Activated CD4-positive, alpha-beta T cell treated with anti-CD3 and anti-CD28 coated beads, Interleukin-2, amount 10 ng/mL, durations not matched to agents 24 days and 14 days (primary cell): ENCODE measurements around the gene DCAF16. TPM values are rescaled to one million over a fixed set of nuclear protein-coding genes. Genes with fewer than 3 reads are reported as not detected.
A peak's percentile ranks its signal among the peaks of the same experiment; 100 is the strongest.
"Not testable (repeated sequence)": the region's sequence is repeated elsewhere in the genome, so short reads cannot be mapped to it uniquely, and the experiment has no call there.

Source experiments
- DNase-seq: peaks from one replicate; pipeline ENCODE4 v3.0.0; 2022
- H3K27ac Mint-ChIP-seq: one replicate; pipeline ENCODE4 v1.8.0; 2022; ENCODE audit warnings: mild to moderate bottlenecking, mixed read lengths
- H3K27me3 Mint-ChIP-seq: one replicate; pipeline ENCODE4 v1.8.0; 2022; ENCODE audit warnings: mixed read lengths
- H3K36me3 Mint-ChIP-seq: one replicate; pipeline ENCODE4 v1.8.0; 2022; ENCODE audit warnings: low read depth, mild to moderate bottlenecking, mixed read lengths
- H3K4me1 Mint-ChIP-seq: one replicate; pipeline ENCODE4 v1.8.0; 2021; ENCODE audit warnings: mixed read lengths
- H3K4me3 Mint-ChIP-seq: one replicate; pipeline ENCODE4 v1.8.0; 2022; ENCODE audit warnings: mild to moderate bottlenecking, moderate library complexity, mixed read lengths
- H3K9me3 Mint-ChIP-seq: one replicate; pipeline ENCODE4 v1.8.0; 2021; ENCODE audit warnings: mixed read lengths
- intact Hi-C: fragments of 100-400 bp; cut with micrococcal nuclease; formaldehyde crosslinking; loops from one replicate; pipeline ENCODE4 v1.15.1; 2023
- total RNA-seq: library from RNA; stranded (reverse); gene quantifications from 2 replicates; pipeline ENCODE4 v1.2.3, GENCODE V29; 2022

The DCAF16 gene
- total RNA-seq = 47.1 and 51.4 TPM in 2 replicates

DNA sequence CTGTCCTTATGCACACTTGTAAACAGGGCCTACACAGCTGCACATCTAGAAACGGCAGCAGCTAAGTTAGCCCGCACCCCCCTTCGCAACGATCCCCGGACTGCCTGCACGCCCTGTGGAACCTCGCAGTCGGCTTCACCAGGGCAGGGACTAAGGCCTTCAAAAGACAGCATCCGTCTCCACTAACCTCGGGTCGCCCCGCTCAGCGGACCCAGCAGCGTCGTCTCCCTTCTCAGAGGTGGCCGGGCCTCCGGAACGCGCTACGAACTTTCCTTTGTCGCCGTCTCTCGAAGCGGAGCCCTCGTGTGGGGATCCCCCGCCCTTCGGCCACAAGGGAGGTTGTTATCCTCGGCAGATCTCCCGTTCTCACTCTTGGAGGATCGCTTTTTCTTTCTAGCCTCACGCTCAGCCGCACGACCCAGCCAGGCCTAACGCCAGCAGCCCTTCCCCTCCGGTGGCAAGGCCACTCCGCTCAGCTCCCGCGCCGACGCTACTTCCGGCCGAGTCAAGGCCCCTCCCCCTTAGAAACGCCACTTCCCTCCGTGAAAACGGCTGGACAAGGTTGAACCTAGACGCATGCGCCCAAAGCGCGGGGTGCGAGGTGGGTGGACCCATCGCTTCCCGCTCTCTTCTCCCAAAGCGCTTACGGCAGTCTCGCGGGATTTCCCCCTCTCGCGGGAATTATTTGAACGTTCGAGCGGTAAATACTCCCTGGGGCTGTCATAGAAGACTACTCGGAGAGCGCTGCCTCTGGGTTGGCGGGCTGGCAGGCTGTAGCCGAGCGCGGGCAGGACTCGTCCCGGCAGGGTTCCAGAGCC, at the start of gene DCAF16, which contains the start of gene NCAPG:
DCAF16 (minus strand) TSS at position 498 of the 818 bp plus-strand sequence. CDS start 6,616 bp downstream, outside the sequence.
NCAPG (plus strand) TSS at position 720 of the 818 bp plus-strand sequence. CDS start 99 bp downstream, outside the sequence.
- Mint-ChIP-seq H3K36me3 (peaks cover 39% of the 10 kb centered on the region), H3K9me3 (no peaks in the 10 kb centered on the region), H3K27ac (peak within 1 kb of the TSS; percentile 99), H3K27me3 (peaks cover 2% of the 10 kb centered on the region), H3K4me1 (peaks cover 49% of the 10 kb centered on the region), H3K4me3 (peak within 1 kb of the TSS; percentile 97)
- intact Hi-C loops = loop anchor here (1.0 to 10.0 kb wide), 4 partner anchors 196 to 476 kb away; partner anchors contain the start of genes LAP3 and MED28
- DNase-seq = peak; percentile 100

DNA sequence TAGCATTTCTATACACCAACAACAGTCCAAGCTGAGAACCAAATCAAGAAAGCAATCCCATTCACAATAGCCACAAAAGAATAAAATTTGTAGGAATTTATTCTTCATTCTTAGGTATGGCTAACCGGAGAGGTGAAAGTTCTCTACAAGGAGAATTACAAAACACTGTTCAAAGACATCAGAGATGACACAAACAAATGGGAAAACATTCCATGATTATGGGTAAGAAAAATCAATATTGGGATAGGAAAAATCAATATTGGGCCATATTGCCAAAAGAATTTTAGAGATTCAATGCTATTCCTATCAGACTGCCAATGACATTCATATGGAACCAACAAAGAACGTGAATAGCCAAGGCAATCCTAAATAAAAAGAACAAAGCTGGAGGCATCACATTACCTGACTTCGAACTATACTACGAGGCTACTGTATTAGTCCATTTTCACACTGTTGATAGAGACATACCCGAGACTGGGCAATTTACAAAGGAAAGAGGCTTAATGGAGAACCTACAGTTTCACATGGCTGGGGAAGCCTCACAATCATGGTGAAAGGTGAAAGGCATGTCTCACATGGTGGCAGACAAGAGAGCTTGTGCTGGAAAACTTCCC, 49.3 kb upstream of the DCAF16 start:
- Mint-ChIP-seq H3K4me1 (no peaks in the 10 kb centered on the region), H3K9me3 (peaks cover 11% of the 10 kb centered on the region), H3K27me3 (no peaks in the 10 kb centered on the region), H3K27ac (no peak overlapping the region), H3K36me3 (no peaks in the 10 kb centered on the region), H3K4me3 (no peak overlapping the region)
- intact Hi-C loops = no loop called here
- no peak for DNase-seq

- Mint-ChIP-seq H3K27me3 (no peaks in the 10 kb centered on the region), H3K4me1 (no peaks in the 10 kb centered on the region), H3K9me3 (no peaks in the 10 kb centered on the region), H3K36me3 (no peaks in the 10 kb centered on the region), H3K27ac (no peak overlapping the region), H3K4me3 (no peak overlapping the region)
- intact Hi-C loops = no loop called here
- no peak for DNase-seq
Observed at GRCh38 chr4:17854036-17854435, 43.5 kb upstream of the DCAF16 start.

GRCh38 chr4:17851959-17852358, 41.4 kb upstream of the DCAF16 start:
- H3K36me3 Mint-ChIP-seq = peaks cover 9% of the 10 kb centered on the region
- H3K27ac Mint-ChIP-seq = no peak overlapping the region
- DNase-seq = no peak
- no peaks in the 10 kb centered on the region for H3K27me3 Mint-ChIP-seq
- intact Hi-C loops = no loop called here
- H3K4me1 Mint-ChIP-seq = no peaks in the 10 kb centered on the region
- H3K4me3 Mint-ChIP-seq = no peak overlapping the region
- no peaks in the 10 kb centered on the region for H3K9me3 Mint-ChIP-seq

DNA sequence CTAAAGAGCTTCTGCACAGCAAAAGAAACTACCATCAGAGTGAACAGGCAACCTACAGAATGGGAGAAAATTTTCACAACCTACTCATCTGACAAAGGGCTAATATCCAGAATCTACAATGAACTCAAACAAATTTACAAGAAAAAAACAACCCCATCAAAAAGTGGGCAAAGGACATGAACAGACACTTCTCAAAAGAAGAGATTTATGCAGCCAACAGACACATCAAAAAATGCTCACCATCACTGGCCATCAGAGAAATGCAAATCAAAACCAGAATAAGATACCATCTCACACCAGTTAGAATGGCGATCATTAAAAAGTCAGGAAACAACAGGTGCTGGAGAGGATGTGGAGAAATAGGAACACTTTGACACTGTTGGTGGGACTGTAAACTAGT, 39.7 kb upstream of the DCAF16 start:
- DNase-seq, H3K4me3 Mint-ChIP-seq, H3K27ac Mint-ChIP-seq, H3K4me1 Mint-ChIP-seq, H3K27me3 Mint-ChIP-seq, H3K9me3 Mint-ChIP-seq, intact Hi-C loops: not testable (repeated sequence)
- H3K36me3 Mint-ChIP-seq = peaks cover 20% of the 10 kb centered on the region

GRCh38 chr4:17846266-17846665, 35.7 kb upstream of the DCAF16 start:
- H3K27me3 Mint-ChIP-seq = no peaks in the 10 kb centered on the region
- DNase-seq = no peak
- peaks cover 51% of the 10 kb centered on the region for H3K36me3 Mint-ChIP-seq
- no peaks in the 10 kb centered on the region for H3K9me3 Mint-ChIP-seq
- H3K27ac Mint-ChIP-seq = no peak overlapping the region
- no peak overlapping the region for H3K4me3 Mint-ChIP-seq
- H3K4me1 Mint-ChIP-seq = no peaks in the 10 kb centered on the region
- intact Hi-C loops = no loop called here

- Mint-ChIP-seq H3K9me3 (peaks cover 4% of the 10 kb centered on the region), H3K4me3 (peak overlapping the region; percentile 55), H3K27me3 (no peaks in the 10 kb centered on the region), H3K36me3 (peaks cover 45% of the 10 kb centered on the region), H3K27ac (peak overlapping the region; percentile 75), H3K4me1 (peaks cover 33% of the 10 kb centered on the region)
- intact Hi-C loops = loop anchor here (2.0 kb wide), 1 partner anchor 15 kb away; no protein-coding TSS in a partner anchor
- DNase-seq = no peak
Observed at GRCh38 chr4:17823871-17824669, 13.5 kb upstream of the DCAF16 start.

- Mint-ChIP-seq H3K27me3 (no peaks in the 10 kb centered on the region), H3K4me3 (peak overlapping the region; percentile 73), H3K36me3 (peaks cover 43% of the 10 kb centered on the region), H3K27ac (peak overlapping the region; percentile 62), H3K9me3 (no peaks in the 10 kb centered on the region), H3K4me1 (peaks cover 46% of the 10 kb centered on the region)
- intact Hi-C loops = loop anchor here (1.0 to 10.0 kb wide), 4 partner anchors 14 to 776 kb away; no protein-coding TSS in a partner anchor
- DNase-seq = peak; percentile 70
Observed at GRCh38 chr4:17817027-17817426, 6.5 kb upstream of the DCAF16 start.

DNA sequence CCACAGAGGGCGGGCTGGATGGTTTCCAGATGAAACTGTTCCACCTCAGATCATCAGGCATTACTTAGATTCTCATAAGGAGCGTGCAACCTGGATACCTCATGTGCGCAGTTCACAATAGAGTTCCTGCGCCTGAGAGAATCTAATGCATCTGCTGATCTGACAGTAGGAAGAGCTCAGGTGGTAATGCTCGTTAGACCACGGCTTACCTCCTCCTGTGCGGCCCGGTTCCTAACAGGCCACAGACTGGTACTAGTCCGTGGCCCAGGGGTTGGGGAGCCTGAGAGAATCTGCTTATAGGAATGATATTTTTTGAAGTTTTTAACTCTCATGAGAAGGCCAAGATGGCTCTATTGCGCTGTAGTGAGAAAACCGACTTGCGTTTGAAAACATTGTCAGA, 5.6 kb upstream of the DCAF16 start:
- H3K9me3 Mint-ChIP-seq = no peaks in the 10 kb centered on the region
- peak; percentile 55 for DNase-seq
- peaks cover 39% of the 10 kb centered on the region for H3K36me3 Mint-ChIP-seq
- no peak overlapping the region for H3K4me3 Mint-ChIP-seq
- intact Hi-C loops = loop anchor here (2.0 to 10.0 kb wide), 2 partner anchors 15 to 481 kb away; no protein-coding TSS in a partner anchor
- no peaks in the 10 kb centered on the region for H3K27me3 Mint-ChIP-seq
- H3K27ac Mint-ChIP-seq = no peak overlapping the region
- H3K4me1 Mint-ChIP-seq = peaks cover 45% of the 10 kb centered on the region

DNA sequence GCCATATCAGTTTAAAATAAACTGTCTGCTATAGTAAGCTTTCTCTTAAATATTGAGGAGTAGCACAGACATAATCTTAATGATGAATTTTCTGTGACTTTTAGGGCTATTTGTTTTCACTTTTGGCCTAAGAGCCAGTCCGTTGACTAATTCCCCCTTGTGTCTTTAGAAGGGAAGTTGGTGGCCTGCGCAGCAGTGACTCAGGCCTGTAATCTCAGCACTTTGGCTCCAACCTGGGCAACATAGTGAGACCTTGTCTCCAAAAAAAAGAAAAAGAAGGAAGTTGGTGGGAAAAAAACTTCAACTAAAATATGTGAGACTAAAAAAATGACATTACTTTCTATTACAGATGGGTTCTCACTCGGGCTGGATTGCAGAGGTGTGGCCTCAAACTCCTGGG, 3.6 kb upstream of the DCAF16 start:
- peaks cover 45% of the 10 kb centered on the region for H3K4me1 Mint-ChIP-seq

DNA sequence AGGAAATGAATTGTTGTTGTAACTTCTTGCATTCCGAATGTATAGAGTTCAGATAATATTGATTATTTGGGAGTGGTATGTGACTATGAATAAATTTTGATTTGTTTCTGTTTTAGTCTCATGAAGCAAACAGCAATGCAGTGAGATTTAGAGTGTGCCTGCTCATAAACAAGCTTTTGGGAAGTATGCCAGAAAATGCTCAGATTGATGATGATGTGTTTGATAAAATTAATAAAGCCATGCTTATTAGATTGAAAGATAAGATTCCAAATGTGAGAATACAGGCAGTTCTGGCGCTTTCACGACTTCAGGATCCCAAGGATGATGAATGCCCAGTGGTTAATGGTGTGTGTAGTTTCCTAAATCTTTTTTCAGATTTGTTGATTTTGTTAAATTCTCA, 2.2 kb upstream of the DCAF16 start:
- DNase-seq = no peak
- Mint-ChIP-seq H3K36me3 (peaks cover 42% of the 10 kb centered on the region), H3K27me3 (peaks cover 2% of the 10 kb centered on the region), H3K4me3 (peak overlapping the region; percentile 97), H3K4me1 (peaks cover 49% of the 10 kb centered on the region), H3K9me3 (no peaks in the 10 kb centered on the region), H3K27ac (peak overlapping the region; percentile 22)
- intact Hi-C loops = loop anchor here (10.0 kb wide), 1 partner anchor 478 kb away; no protein-coding TSS in a partner anchor

More for the DNA sequence above, 3.6 kb upstream of the DCAF16 start:
- Mint-ChIP-seq H3K4me3 (no peak overlapping the region), H3K36me3 (peaks cover 38% of the 10 kb centered on the region), H3K27ac (no peak overlapping the region), H3K9me3 (no peaks in the 10 kb centered on the region), H3K27me3 (peaks cover 2% of the 10 kb centered on the region)
- intact Hi-C loops = loop anchor here (10.0 kb wide), 1 partner anchor 479 kb away; no protein-coding TSS in a partner anchor
- DNase-seq = no peak

GRCh38 chr4:17812125-17812524, 1.6 kb upstream of the DCAF16 start:
- H3K36me3 Mint-ChIP-seq = peaks cover 43% of the 10 kb centered on the region
- peak overlapping the region; percentile 97 for H3K4me3 Mint-ChIP-seq
- no peak for DNase-seq
- peaks cover 2% of the 10 kb centered on the region for H3K27me3 Mint-ChIP-seq
- intact Hi-C loops = loop anchor here (10.0 kb wide), 1 partner anchor 477 kb away; no protein-coding TSS in a partner anchor
- peak overlapping the region; percentile 68 for H3K27ac Mint-ChIP-seq
- H3K9me3 Mint-ChIP-seq = no peaks in the 10 kb centered on the region
- peaks cover 49% of the 10 kb centered on the region for H3K4me1 Mint-ChIP-seq

DNA sequence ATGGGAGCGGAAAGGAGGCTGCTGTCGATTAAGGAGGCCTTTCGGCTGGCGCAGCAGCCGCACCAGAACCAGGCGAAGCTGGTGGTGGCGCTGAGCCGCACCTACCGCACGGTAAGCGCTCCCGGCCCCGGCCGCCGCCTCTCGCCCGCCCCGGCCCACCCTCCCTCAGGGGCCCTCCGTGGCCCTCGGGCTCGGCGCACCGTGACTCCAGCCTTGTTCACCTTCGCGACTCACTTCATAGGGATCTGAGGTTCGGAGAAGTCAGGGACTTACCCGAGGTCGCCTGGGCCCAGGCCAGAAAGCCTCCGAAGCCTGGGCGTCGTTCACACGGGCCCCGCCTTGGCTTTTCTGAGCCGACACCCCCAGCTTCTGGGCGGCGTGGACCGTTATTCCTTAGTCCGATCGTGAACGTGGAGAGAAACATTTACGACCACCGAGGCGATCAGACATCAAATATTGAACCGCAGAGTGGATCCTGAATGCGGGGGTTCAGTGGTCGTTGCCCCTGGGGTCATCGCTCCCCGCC, 584 bp upstream of the DCAF16 start:
- peak overlapping the region; percentile 99 for H3K27ac Mint-ChIP-seq
- peaks cover 37% of the 10 kb centered on the region for H3K36me3 Mint-ChIP-seq
- peaks cover 48% of the 10 kb centered on the region for H3K4me1 Mint-ChIP-seq
- H3K4me3 Mint-ChIP-seq = peak overlapping the region; percentile 97
- peak; percentile 83 for DNase-seq
- intact Hi-C loops = loop anchor here (10.0 kb wide), 1 partner anchor 476 kb away; no protein-coding TSS in a partner anchor
- H3K27me3 Mint-ChIP-seq = peaks cover 2% of the 10 kb centered on the region
- no peaks in the 10 kb centered on the region for H3K9me3 Mint-ChIP-seq
